Measurements from ENCODE around the gene PAK5. TPM values are rescaled to one million over a fixed set of nuclear protein-coding genes. Genes with fewer than 3 reads are reported as not detected.

The PAK5 gene
- polyA plus RNA-seq, 6 donors from 2014 or later = not detected

DNA sequence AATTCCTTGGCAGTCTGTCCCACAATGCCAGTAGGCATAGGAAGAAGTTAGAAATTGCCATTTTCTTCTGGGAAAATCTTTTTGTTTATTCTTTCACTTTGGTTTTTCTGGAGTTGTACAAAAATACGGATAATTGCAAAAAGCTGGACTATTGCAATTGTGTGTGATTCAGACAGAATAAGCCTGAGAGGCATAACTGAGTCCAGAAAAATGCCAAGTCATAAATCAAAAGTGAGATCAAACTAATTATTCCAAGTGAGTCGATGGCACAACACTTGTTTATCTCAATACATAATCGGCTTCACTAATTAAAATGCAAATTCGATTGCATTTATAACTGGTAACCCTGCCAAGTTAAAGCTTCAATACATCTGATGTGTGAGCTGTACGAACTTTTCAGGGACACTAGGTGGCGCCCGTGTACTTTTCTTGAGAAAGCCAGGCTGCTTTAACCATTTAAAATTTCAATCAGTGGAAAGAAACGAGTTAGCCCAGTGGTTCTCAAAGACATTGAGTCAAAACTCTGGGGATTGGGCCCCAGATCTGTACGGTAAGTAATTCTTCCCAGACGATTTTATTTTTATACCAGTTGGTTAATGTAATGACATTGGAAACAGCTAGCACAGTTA lies 221.9 kb downstream of the PAK5 start:
- no peak for DNase-seq
- Mint-ChIP-seq H3K4me3 (no peak overlapping the region), H3K27me3 (peaks cover 18 to 35% (median 26%) of the 10 kb centered on the region in 3 donors), H3K27ac (no peak overlapping the region), H3K36me3 (no peaks in the 10 kb centered on the region), H3K9me3 (peaks cover 4 to 25% (median 9%) of the 10 kb centered on the region in 7 donors), H3K4me1 (peaks cover 0 to 13% (median 0%) of the 10 kb centered on the region in 3 donors)
- ATAC-seq (ENCODE audit: low read depth in 2 of 2) = no peak

DNA sequence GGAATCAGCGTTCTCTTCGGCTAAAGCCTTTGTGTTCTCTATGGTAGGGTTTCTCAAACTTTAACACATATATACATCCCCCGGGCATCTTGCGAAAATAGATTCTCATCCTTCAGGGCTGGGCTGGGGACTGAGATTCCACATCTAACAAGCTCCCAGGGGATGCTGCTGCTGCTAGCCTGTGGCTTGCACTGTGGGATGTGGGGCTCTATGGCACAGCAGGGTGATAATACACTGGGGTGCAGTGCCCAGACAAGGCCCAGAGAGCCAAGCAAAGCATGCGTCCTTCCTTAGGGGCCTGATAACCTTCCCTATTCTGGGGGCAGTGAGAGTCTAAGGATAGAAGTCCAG lies 222.4 kb downstream of the PAK5 start:
- Mint-ChIP-seq H3K4me3 (no peak overlapping the region), H3K4me1 (peaks cover 0 to 13% (median 0%) of the 10 kb centered on the region in 3 donors), H3K27ac (no peak overlapping the region), H3K36me3 (no peaks in the 10 kb centered on the region), H3K9me3 (peaks cover 4 to 25% (median 9%) of the 10 kb centered on the region in 7 donors), H3K27me3 (peaks cover 22 to 37% (median 25%) of the 10 kb centered on the region in 3 donors)
- ATAC-seq (ENCODE audit: low read depth in 2 of 2) (no peak), DNase-seq (no peak)

DNA sequence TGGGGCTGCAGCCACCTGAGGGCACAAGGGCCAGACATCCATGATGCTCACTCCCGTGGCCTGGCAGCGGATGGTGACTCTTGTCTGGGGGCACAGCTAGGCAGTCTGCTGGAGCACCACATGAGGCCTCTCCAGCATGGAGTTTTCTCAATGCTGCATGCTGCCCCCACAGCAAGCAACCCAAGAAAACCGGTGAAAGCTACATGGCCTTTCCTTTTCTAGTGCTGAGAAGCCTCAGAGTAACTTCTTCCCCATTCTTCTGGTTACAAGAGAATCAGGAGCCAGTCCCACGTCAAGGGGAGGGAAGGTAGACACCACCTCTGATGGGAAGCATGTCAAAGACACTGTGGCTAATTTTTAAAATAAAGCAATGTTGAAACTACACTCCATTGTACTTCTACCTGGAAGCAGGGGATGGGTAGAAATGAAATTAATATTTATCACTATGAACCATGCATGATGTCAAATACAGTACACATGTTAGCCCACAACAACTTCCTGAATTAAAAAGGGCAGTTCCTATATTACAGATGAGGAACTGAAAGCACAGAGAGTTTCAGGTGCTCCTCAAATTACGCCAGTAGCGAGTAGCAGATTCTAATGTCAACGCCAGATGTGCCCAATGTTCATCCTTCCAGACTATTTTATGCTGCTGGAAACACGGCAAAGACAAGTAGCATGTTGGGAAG lies 223.0 kb downstream of the PAK5 start:
- Mint-ChIP-seq H3K4me1 (peaks cover 0 to 13% (median 0%) of the 10 kb centered on the region in 3 donors), H3K4me3 (peak overlapping the region in 1 of 8 donors; percentile 6), H3K27ac (no peak overlapping the region), H3K27me3 (peaks cover 23 to 38% (median 27%) of the 10 kb centered on the region in 3 donors), H3K36me3 (no peaks in the 10 kb centered on the region), H3K9me3 (peaks cover 4 to 25% (median 9%) of the 10 kb centered on the region in 7 donors)
- peak; percentile 63 to 65 for ATAC-seq (ENCODE audit: low read depth in 2 of 2)
- DNase-seq = peak; percentile 12

DNA sequence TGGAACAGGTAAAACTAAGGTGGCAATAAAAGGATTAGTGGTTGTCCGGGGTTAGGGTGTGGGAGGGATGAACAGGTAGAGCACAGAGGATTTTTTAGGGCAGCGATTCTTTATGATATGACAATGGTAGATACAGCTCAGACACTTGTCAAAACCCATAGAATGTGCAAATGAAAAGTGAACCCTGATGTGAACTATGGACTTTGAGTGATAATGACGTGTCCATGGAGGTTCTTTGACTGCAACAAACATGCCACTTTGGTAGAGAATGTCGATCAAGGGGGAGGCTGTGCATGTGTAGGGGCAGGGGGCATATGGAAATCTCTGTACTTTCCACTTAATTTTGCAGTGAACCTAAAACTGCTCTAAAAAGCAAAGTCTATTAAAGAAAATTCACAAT lies 223.8 kb downstream of the PAK5 start:
- Mint-ChIP-seq H3K27ac (no peak overlapping the region), H3K36me3 (no peaks in the 10 kb centered on the region), H3K4me3 (no peak overlapping the region), H3K27me3 (peaks cover 21 to 35% (median 29%) of the 10 kb centered on the region in 3 donors), H3K4me1 (peaks cover 0 to 13% (median 0%) of the 10 kb centered on the region in 3 donors), H3K9me3 (peaks cover 4 to 25% (median 9%) of the 10 kb centered on the region in 7 donors)
- ATAC-seq (ENCODE audit: low read depth in 2 of 2) (no peak), DNase-seq (no peak)

DNA sequence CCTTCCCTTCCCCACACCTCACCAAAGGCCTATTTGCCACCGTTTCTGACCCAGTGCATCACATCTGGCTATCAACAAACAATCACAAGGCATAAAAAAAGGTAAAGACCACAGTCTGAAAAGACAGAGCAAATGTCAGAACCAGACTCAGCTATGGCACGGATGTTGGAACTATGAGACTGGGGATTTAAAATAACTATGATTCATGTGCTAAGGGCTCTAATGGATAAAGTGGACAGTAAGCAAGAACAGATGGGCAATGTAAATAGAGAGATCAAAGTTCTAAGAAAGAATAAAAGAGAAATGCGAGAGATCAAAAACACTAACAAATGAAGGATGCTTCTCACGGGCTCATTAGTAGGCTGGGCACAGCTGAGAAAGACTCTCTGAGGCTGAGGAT lies 225.0 kb downstream of the PAK5 start:
- Mint-ChIP-seq H3K27me3 (peaks cover 17 to 23% (median 17%) of the 10 kb centered on the region in 3 donors), H3K4me1 (peaks cover 0 to 13% (median 0%) of the 10 kb centered on the region in 3 donors), H3K27ac (no peak overlapping the region), H3K4me3 (no peak overlapping the region), H3K9me3 (peaks cover 4 to 21% (median 9%) of the 10 kb centered on the region in 7 donors), H3K36me3 (no peaks in the 10 kb centered on the region)
- ATAC-seq (ENCODE audit: low read depth in 2 of 2) (no peak), DNase-seq (no peak)

DNA sequence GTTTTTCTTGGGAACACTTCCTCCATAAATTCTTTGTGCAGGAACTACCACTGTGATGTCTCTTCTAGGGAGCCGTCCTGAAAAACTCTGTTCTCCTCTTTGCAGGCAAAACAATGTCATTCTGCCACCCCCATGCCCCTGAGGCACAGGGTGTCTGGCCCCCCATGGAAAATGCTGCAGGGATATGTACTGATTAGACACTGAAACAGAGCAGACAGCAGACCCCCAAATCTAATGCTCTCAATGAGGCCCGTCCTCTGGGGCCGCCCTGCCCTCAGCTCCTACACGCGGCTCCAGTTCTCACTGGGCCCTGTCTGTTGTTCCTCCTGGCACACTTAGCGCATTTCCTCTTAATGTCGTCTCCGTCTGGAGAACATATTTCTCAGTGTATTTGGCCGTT lies 227.0 kb downstream of the PAK5 start:
- Mint-ChIP-seq H3K4me3 (no peak overlapping the region), H3K9me3 (peaks cover 4 to 20% (median 9%) of the 10 kb centered on the region in 7 donors), H3K36me3 (no peaks in the 10 kb centered on the region), H3K4me1 (peaks cover 0 to 13% (median 0%) of the 10 kb centered on the region in 3 donors), H3K27me3 (peaks cover 17 to 23% (median 17%) of the 10 kb centered on the region in 3 donors), H3K27ac (no peak overlapping the region)
- ATAC-seq (ENCODE audit: low read depth in 2 of 2) (no peak), DNase-seq (no peak)

DNA sequence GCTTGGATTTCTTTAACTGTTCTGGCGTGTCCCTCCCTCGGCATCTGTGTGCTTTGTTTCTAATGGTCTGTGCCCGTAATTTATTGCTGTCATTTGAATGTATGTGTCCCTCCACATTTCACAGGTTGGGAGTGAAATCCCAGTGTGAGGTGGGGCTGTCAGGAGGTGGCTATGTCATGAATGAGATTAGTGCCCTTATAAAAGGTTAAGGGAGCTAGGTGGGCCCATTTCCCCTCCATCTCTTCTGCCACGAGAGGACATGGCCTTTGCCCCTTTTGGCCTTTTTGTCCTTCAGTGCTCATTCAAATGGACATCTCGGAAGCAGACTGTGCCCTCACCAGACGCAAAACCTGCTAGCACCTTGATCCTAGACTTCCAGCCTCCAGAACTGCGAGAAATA lies 228.2 kb downstream of the PAK5 start:
- peaks cover 0 to 15% (median 5%) of the 10 kb centered on the region in 7 donors for H3K9me3 Mint-ChIP-seq
- H3K4me3 Mint-ChIP-seq = no peak overlapping the region
- DNase-seq (no peak), ATAC-seq (ENCODE audit: low read depth in 2 of 2) (no peak)
- H3K36me3 Mint-ChIP-seq = no peaks in the 10 kb centered on the region
- peaks cover 13 to 23% (median 17%) of the 10 kb centered on the region in 3 donors for H3K27me3 Mint-ChIP-seq
- H3K27ac Mint-ChIP-seq = no peak overlapping the region
- peaks cover 0 to 6% (median 0%) of the 10 kb centered on the region in 3 donors for H3K4me1 Mint-ChIP-seq

DNA sequence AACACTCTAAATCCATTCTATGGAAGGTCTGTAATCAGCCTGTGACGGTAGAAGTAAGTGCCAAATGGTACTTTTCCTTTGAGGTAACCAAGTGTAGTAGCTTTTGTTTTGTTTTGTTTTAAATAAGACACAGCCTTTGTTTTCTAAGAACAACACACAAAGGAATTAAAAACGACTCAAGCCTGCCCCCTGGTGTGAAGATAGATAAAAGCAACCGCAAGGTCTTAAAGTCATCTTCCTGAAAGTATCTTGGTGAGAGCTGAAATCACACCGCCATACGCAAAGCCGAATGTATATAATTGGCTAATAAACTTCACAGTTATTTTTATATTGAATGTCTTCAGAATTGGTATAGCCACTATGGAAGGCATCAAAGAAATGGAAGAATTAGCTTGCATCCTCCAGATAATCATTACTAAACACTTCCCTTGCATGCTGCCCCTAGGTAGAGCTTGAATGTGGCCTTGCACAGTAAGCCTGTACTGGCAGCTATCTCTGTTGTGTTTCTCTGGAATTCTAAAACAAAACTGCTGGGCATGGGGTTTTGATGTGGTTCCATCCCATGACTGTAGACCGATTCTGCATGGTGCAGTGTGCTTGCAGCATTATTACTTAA lies 228.9 kb downstream of the PAK5 start:
- no peak overlapping the region for H3K27ac Mint-ChIP-seq
- peaks cover 13 to 25% (median 17%) of the 10 kb centered on the region in 3 donors for H3K27me3 Mint-ChIP-seq
- no peaks in the 10 kb centered on the region for H3K4me1 Mint-ChIP-seq
- peaks cover 0 to 10% (median under 1%) of the 10 kb centered on the region in 7 donors for H3K9me3 Mint-ChIP-seq
- H3K36me3 Mint-ChIP-seq = no peaks in the 10 kb centered on the region
- H3K4me3 Mint-ChIP-seq = no peak overlapping the region
- DNase-seq = no peak
- ATAC-seq (ENCODE audit: low read depth in 2 of 2) = no peak

DNA sequence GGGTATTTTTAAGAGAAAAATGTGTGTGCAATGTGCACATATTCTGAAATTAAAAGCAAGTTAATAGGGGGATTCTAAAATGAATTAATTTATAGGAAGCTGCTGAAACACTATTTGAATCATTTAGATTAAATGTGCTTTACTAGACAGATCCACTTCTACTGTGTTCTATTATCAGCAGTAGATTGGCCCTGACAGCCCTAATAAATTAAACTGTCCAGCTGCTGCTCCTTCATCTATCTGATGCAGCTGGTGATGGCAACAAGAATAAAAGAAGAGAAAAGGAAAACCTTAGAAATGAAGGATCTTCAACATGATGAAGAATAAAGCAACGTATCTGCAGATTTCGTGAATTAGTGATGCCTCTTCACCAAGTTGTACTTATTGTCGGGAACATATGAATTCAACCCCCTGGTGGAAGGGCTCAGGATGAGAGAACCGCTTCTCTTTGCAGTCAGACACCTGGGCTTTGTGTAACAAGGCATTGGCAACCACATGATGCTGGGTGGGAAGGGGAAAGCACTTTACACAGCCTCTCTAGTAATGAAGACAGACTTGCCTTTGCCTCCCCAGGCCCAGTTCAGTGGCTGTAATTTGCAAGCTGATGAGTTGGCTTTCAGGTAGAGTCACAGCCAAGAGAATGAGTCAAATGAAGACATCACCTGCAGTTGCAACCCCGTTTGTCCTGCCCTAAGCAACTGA lies 230.1 kb downstream of the PAK5 start:
- no peak for ATAC-seq (ENCODE audit: low read depth in 2 of 2)
- peaks cover 0 to under 1% (median 0%) of the 10 kb centered on the region in 7 donors for H3K9me3 Mint-ChIP-seq
- H3K36me3 Mint-ChIP-seq = no peaks in the 10 kb centered on the region
- H3K4me3 Mint-ChIP-seq = no peak overlapping the region
- DNase-seq = no peak
- H3K27ac Mint-ChIP-seq = no peak overlapping the region
- H3K27me3 Mint-ChIP-seq = peaks cover 13 to 37% (median 20%) of the 10 kb centered on the region in 3 donors
- no peaks in the 10 kb centered on the region for H3K4me1 Mint-ChIP-seq

DNA sequence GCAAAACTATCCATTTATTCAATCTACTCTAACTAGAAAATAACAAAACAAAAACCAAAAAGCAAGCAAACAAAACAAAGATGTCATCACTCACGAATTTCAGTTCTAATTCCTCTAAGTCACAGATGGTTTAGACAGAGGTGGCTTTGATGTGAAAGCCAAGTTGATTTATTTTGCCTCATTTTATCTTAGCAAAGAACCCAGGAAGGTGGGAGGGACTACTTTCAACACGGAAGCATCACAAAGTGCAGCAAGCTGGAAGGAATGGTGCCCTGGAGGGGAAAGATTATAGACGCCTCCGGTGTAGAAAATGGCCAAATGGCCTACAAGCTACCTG lies 236.1 kb downstream of the PAK5 start:
- no peak for ATAC-seq (ENCODE audit: low read depth in 2 of 2)
- Mint-ChIP-seq H3K27ac (no peak overlapping the region), H3K4me3 (no peak overlapping the region)

DNA sequence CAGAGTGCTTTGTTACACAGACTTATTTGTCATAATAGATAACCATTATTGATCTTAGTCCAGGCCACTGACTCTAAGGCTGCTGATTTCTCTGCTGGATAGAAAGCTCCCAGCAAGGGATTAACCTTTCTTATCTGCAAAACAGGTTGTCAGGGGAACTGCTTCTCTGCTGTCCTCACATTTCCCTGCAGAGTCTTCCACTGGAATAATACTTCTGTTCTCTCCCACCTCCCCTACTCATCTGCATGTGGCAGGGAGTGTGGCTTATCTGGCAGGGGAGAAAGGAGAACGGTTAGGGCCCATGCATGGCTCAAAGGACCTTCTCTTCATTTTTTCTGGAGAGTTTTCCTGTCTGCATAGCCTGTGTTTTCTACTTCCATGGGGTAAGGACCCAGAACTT lies 238.3 kb downstream of the PAK5 start:
- Mint-ChIP-seq H3K9me3 (peaks cover 0 to 6% (median 0%) of the 10 kb centered on the region in 7 donors), H3K4me3 (no peak overlapping the region), H3K27me3 (peaks cover 16 to 23% (median 21%) of the 10 kb centered on the region in 3 donors), H3K4me1 (no peaks in the 10 kb centered on the region), H3K36me3 (no peaks in the 10 kb centered on the region), H3K27ac (no peak overlapping the region)
- DNase-seq (no peak), ATAC-seq (ENCODE audit: low read depth in 2 of 2) (no peak)

More for the DNA sequence above, 236.1 kb downstream of the PAK5 start:
- no peak for DNase-seq
- Mint-ChIP-seq H3K36me3 (no peaks in the 10 kb centered on the region), H3K4me1 (no peaks in the 10 kb centered on the region), H3K9me3 (peaks cover 0 to 4% (median 0%) of the 10 kb centered on the region in 7 donors), H3K27me3 (peaks cover 16 to 21% (median 18%) of the 10 kb centered on the region in 3 donors)

DNA sequence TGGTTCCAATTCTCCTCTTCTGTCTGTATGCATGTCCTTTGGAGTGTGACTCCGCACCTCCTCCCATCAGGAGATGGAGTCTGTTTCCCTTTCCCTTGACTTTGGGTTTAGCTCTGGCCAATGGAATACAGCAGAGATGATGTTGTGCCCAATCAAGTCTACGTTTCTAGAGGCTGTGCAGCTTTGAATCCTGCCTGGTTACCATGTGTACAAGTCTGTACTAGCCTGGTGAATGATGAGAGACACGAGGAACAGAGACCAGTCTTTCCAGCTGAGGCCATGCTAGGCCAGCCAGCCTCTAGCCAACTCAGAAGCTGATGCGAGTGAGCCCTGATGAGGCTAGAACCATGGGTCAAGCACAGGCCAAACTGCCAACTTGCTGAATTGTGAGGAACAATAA lies 241.3 kb downstream of the PAK5 start:
- Mint-ChIP-seq H3K4me3 (no peak overlapping the region), H3K36me3 (no peaks in the 10 kb centered on the region), H3K27ac (no peak overlapping the region), H3K9me3 (peaks cover 0 to 6% (median 2%) of the 10 kb centered on the region in 7 donors), H3K4me1 (no peaks in the 10 kb centered on the region), H3K27me3 (peaks cover 14 to 30% (median 15%) of the 10 kb centered on the region in 3 donors)
- no peak for DNase-seq
- no peak for ATAC-seq (ENCODE audit: low read depth in 2 of 2)

DNA sequence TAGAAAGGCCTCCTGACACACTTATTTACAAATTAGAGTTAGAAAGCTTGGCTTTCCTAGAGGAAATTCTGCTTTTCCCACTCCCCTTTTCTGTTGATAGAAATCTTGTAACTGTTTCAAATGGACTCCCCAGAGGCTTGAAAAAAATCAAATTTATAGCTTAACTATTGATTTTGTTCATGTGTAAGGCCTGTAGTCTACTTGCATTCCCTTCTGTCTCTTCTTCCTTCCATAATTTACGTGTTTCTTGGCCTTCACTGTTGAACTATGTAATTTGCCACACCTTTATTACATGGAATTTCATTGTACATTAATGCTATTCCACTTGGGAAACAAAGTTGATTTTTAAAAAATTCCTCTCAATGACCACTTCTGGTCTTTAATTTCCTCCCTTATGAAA lies 243.1 kb downstream of the PAK5 start:
- H3K9me3 Mint-ChIP-seq = peaks cover 0 to 6% (median 2%) of the 10 kb centered on the region in 7 donors
- ATAC-seq (ENCODE audit: low read depth in 2 of 2) (no peak), DNase-seq (no peak)
- H3K36me3 Mint-ChIP-seq = no peaks in the 10 kb centered on the region
- H3K27me3 Mint-ChIP-seq = peaks cover 12 to 34% (median 15%) of the 10 kb centered on the region in 3 donors
- H3K27ac Mint-ChIP-seq = no peak overlapping the region
- H3K4me3 Mint-ChIP-seq = no peak overlapping the region
- H3K4me1 Mint-ChIP-seq = no peaks in the 10 kb centered on the region

Measured in naive B cell (primary cell).